Suprapubic skin (tissue), 4 donors: ENCODE measurements around the gene BCAT1. TPM values are rescaled to one million over a fixed set of nuclear protein-coding genes. Genes with fewer than 3 reads are reported as not detected.

Experiments
- DNase-seq, 2 donors: peaks; one replicate each; pipeline ENCODE4 v3.0.0-alpha.2; 2019; ENCODE audit warnings: low spot score in 2 of 2
- H3K27ac ChIP-seq: fragments of 200-600 bp; sonication (generic); one replicate; pipeline ENCODE4 v1.5.1; 2019
- H3K27me3 ChIP-seq: fragments of 200-600 bp; sonication (generic); one replicate; pipeline ENCODE4 v1.5.1; 2019
- H3K36me3 ChIP-seq: fragments of 200-600 bp; sonication (generic); one replicate; pipeline ENCODE4 v1.5.1; 2019
- H3K4me1 ChIP-seq: fragments of 200-600 bp; sonication (generic); one replicate; pipeline ENCODE4 v1.5.1; 2019
- H3K4me3 ChIP-seq: fragments of 200-600 bp; sonication (generic); one replicate; pipeline ENCODE4 v1.5.1; 2019; ENCODE audit warnings: mild to moderate bottlenecking
- H3K9me3 ChIP-seq: fragments of 200-600 bp; sonication (generic); one replicate; pipeline ENCODE4 v1.5.1; 2019
- CTCF ChIP-seq, 2 donors: fragments of 200-600 bp in 1 of 2; fragments of 450-650 bp in 1 of 2; sonication (generic) in 1 of 2; IDR thresholded peaks; one replicate each; pipeline ENCODE4 v1.5.1; 2016 to 2019; ENCODE audit warnings: antibody characterized with exemption in 2 of 2, mild to moderate bottlenecking in 1 of 2, moderate library complexity in 1 of 2
- EP300 ChIP-seq: sonication (generic); formaldehyde crosslinking; IDR thresholded peaks from one replicate; pipeline ENCODE4 v1.6.1; 2017; ENCODE audit warnings: antibody characterized with exemption
- POLR2A ChIP-seq, 2 donors: fragments of 450-650 bp; IDR thresholded peaks; one replicate each; pipeline ENCODE4 v1.6.1; 2017; ENCODE audit warnings: antibody characterized with exemption in 2 of 2, mild to moderate bottlenecking in 2 of 2, moderate library complexity in 2 of 2
- POLR2AphosphoS5 ChIP-seq, 3 donors: sonication (generic); formaldehyde crosslinking; IDR thresholded peaks; one replicate each; pipeline ENCODE4 v1.6.1; 2017; ENCODE audit warnings: antibody characterized with exemption in 3 of 3
- WGBS: methylation state at CpG from one replicate; pipeline ENCODE4 v1.1.5; 2018; 5-methylcytosine and 5-hydroxymethylcytosine counted together
- total RNA-seq, 4 donors: library from RNA; depleted of rRNA; stranded (reverse); fragments of >200 nt; gene quantifications; one replicate each; pipeline ENCODE4 v1.1.0, GENCODE V29; 2016

The BCAT1 gene
- total RNA-seq, 4 donors from 2014 or later: 0.68 to 2.9 (median 1.5) TPM

GRCh38 chr12:24979329-24979728, 30.4 kb upstream of the BCAT1 start:
- no peaks in the 10 kb centered on the region for H3K9me3 ChIP-seq
- no peak for TF ChIP-seq POLR2A (IDR thresholded peaks at IDR 0.05)
- TF ChIP-seq EP300: no peak
- TF ChIP-seq POLR2AphosphoS5 (IDR thresholded peaks at IDR 0.05): no peak
- TF ChIP-seq CTCF (IDR thresholded peaks at IDR 0.05): no peak
- no peaks in the 10 kb centered on the region for H3K27me3 ChIP-seq
- no peak for DNase-seq
- no peak overlapping the region for H3K4me3 ChIP-seq
- H3K36me3 ChIP-seq: no peaks in the 10 kb centered on the region
- H3K27ac ChIP-seq: no peak overlapping the region
- 81% methylated on average over 5 of the region's 5 CpGs for WGBS
- no peaks in the 10 kb centered on the region for H3K4me1 ChIP-seq

DNA sequence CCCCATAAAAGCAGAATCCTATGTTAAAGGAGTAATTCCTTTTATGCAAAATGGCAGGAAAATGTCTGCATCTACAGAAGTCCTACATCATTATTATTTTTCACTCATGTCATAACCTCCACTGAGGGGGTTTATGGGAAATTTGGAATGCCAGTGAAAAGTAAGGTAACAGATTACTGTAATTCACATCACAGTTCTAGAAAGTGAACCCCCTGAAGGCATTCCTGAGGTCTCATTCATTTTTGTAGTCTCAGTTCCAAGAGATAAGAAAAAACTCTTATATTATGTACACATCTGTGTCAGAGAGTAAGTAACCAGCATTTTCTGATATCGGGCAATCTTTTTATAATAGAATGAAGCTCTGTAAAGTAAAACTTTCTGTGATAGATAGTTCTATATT, 28.8 kb upstream of the BCAT1 start:
- no peak for DNase-seq
- no peak for TF ChIP-seq POLR2A (IDR thresholded peaks at IDR 0.05)
- TF ChIP-seq EP300: no peak
- no peak for TF ChIP-seq POLR2AphosphoS5 (IDR thresholded peaks at IDR 0.05)
- TF ChIP-seq CTCF (IDR thresholded peaks at IDR 0.05): no peak
- no peaks in the 10 kb centered on the region for H3K4me1 ChIP-seq
- WGBS: 86% methylated on average over 1 of the region's 1 CpG
- no peaks in the 10 kb centered on the region for H3K9me3 ChIP-seq
- no peak overlapping the region for H3K27ac ChIP-seq
- H3K27me3 ChIP-seq: no peaks in the 10 kb centered on the region
- no peak overlapping the region for H3K4me3 ChIP-seq
- H3K36me3 ChIP-seq: no peaks in the 10 kb centered on the region

DNA sequence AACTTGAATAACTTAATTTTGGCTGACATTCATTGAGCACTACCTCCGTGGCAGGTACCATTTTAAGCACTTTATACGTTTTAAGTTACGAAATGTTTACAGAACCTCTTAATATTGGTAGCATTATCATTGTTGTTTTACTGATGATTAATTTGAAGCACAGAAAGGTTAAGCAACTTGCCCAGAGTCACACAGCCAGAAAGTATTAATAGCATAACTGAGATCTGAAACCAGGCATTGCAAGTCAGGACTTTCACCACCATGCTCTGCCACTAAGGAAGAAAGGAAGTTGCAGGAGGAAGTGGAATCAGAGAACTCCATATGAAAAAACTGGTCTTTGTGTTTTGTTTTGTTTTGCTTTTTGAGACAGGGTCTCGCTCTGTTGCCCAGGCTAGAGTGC, 28.2 kb upstream of the BCAT1 start:
- no peaks in the 10 kb centered on the region for H3K9me3 ChIP-seq
- DNase-seq: no peak
- 51% methylated on average over 4 of the region's 4 CpGs for WGBS
- no peaks in the 10 kb centered on the region for H3K4me1 ChIP-seq
- H3K36me3 ChIP-seq: no peaks in the 10 kb centered on the region
- no peak overlapping the region for H3K27ac ChIP-seq
- H3K4me3 ChIP-seq: no peak overlapping the region
- TF ChIP-seq POLR2AphosphoS5 (IDR thresholded peaks at IDR 0.05) (no peak), CTCF (IDR thresholded peaks at IDR 0.05) (no peak), EP300 (no peak), POLR2A (IDR thresholded peaks at IDR 0.05) (no peak)
- H3K27me3 ChIP-seq: no peaks in the 10 kb centered on the region

DNA sequence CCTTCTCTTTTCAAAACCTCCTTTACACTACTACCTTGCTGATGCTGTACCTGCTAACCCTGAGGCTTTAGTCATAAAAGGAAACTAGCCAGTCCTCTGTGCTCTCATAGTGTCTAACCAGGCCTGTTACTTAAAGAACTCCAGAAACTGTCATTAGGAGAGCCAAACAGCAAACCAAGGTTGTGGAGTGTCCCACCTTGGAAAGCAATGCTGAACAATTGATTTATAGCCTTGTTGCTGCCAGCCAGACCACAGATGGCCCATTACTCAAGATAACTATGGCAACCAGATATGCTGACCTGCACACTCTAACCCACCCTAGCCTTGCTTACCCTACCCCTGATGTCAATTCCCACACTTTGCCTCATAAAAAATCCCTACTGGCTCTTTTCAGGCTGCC, 26.5 kb upstream of the BCAT1 start:
- Histone ChIP-seq H3K4me1 (no peaks in the 10 kb centered on the region), H3K4me3 (no peak overlapping the region), H3K27me3 (no peaks in the 10 kb centered on the region), H3K9me3 (no peaks in the 10 kb centered on the region), H3K36me3 (no peaks in the 10 kb centered on the region), H3K27ac (no peak overlapping the region)
- TF ChIP-seq EP300 (no peak), POLR2AphosphoS5 (IDR thresholded peaks at IDR 0.05) (no peak), CTCF (IDR thresholded peaks at IDR 0.05) (no peak), POLR2A (IDR thresholded peaks at IDR 0.05) (no peak)
- DNase-seq: no peak

DNA sequence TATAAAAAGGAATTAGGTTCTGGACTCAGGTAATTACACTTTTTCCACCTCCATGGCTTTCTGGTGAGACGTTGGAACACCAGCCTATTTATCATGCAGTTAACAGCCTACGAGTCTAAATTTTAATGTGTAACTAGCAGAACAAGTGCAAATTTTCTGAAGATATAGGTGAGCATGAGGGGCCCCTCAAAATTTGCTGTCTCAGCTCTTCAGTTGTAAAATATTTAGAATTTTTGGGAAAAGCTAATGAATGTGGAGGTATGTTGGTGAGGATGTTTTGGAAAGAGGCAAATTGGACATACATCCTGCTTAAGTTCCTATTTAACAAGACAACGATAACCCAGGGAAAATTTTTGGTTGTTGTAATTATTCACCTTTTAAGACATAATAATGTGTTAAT, 25.3 kb upstream of the BCAT1 start:
- Histone ChIP-seq H3K36me3 (no peaks in the 10 kb centered on the region), H3K4me1 (no peaks in the 10 kb centered on the region), H3K27ac (no peak overlapping the region), H3K27me3 (no peaks in the 10 kb centered on the region), H3K4me3 (no peak overlapping the region), H3K9me3 (no peaks in the 10 kb centered on the region)
- 58% methylated on average over 3 of the region's 3 CpGs for WGBS
- TF ChIP-seq POLR2A (IDR thresholded peaks at IDR 0.05): no peak
- TF ChIP-seq EP300: no peak
- no peak for TF ChIP-seq POLR2AphosphoS5 (IDR thresholded peaks at IDR 0.05)
- no peak for TF ChIP-seq CTCF (IDR thresholded peaks at IDR 0.05)
- DNase-seq: no peak
